Peyer's patch (tissue), 4 donors: ENCODE measurements around the gene NUP62. TPM values are rescaled to one million over a fixed set of nuclear protein-coding genes. Genes with fewer than 3 reads are reported as not detected.

Source experiments
- DNase-seq, 3 donors: peaks; one replicate each; pipeline ENCODE4 v3.0.0-alpha.2; 2017 to 2019
- H3K27ac ChIP-seq, 4 donors: fragments of 200-600 bp; sonication (generic); one replicate each; pipeline ENCODE4 v1.5.1; 2016 to 2019
- H3K27me3 ChIP-seq, 2 donors: fragments of 200-600 bp; sonication (generic); one replicate each; pipeline ENCODE4 v1.5.1; 2019
- H3K36me3 ChIP-seq, 3 donors: fragments of 200-600 bp; sonication (generic); one replicate each; pipeline ENCODE4 v1.5.1; 2016 to 2019
- H3K4me1 ChIP-seq, 4 donors: fragments of 200-600 bp; sonication (generic); one replicate each; pipeline ENCODE4 v1.5.1; 2016 to 2019
- H3K4me3 ChIP-seq, 4 donors: fragments of 200-600 bp; sonication (generic); 1 replicate in 3 of 4; 2 replicates in 1 of 4; pipeline ENCODE4 v1.5.1; 2016 to 2019; ENCODE audit warnings: mild to moderate bottlenecking in 1 of 4
- H3K9me3 ChIP-seq, 4 donors: fragments of 200-600 bp; sonication (generic); one replicate each; pipeline ENCODE4 v1.5.1; 2016 to 2019; ENCODE audit warnings: mild to moderate bottlenecking in 1 of 4
- POLR2A ChIP-seq, 2 donors: fragments of 450-650 bp; IDR thresholded peaks; one replicate each; pipeline ENCODE4 v1.5.1; 2017; ENCODE audit warnings: antibody characterized with exemption in 2 of 2, mild to moderate bottlenecking in 2 of 2, moderate library complexity in 2 of 2
- total RNA-seq, 4 donors: library from RNA; depleted of rRNA; stranded (reverse); fragments of >200 nt; gene quantifications; one replicate each; pipeline ENCODE4 v1.1.0, GENCODE V29; 2016
- TF ChIP-seq, protein P1 (sequence below), 6 experiments: fragments of 450-650 bp in 4 of 6; fragments of 200-600 bp in 2 of 6; sonication (generic) in 1 of 6; IDR thresholded peaks; one replicate each; pipeline ENCODE4 v1.5.1; 2017 to 2019; ENCODE audit warnings: antibody characterized with exemption in 6 of 6, mild to moderate bottlenecking in 3 of 6, moderate library complexity in 1 of 6

The NUP62 gene
- total RNA-seq, 4 donors from 2014 or later, result 40.0 to 54.5 (median 46.0) TPM

DNA sequence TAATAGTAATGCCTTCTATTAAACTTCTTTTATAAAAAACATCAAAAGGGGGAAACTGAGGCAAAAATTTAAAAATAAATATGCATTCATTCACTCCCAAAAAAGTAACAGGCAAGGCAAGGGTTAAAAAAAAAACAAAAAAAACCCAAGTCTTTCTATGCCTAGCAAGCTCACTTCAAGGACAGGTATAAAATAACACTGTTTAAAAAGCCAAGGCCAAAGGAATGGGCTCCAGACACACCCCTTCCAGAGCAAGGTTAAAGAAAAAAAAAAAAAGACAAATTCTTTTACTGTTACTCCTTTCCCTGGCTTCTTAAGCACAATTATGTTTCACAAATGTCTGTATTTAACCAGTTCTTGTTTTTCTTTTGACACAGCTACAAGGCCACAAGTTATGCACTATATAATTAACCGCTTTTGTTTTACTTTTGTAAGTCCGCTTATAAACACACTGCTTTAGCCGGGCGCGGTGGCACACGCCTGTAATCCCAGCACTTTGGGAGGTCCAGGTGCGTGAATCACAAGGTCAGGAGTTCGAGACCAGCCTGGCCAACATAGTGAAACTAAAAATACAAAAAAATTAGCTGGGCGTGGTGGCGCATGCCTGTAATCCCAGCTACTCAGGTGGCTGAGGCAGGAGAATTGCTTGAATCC is 28.1 kb upstream of the NUP62 start:
- no peak for DNase-seq
- no peaks in the 10 kb centered on the region for H3K27me3 ChIP-seq
- H3K36me3 ChIP-seq, result no peaks in the 10 kb centered on the region
- no peaks in the 10 kb centered on the region for H3K9me3 ChIP-seq
- TF ChIP-seq, protein P1, sequence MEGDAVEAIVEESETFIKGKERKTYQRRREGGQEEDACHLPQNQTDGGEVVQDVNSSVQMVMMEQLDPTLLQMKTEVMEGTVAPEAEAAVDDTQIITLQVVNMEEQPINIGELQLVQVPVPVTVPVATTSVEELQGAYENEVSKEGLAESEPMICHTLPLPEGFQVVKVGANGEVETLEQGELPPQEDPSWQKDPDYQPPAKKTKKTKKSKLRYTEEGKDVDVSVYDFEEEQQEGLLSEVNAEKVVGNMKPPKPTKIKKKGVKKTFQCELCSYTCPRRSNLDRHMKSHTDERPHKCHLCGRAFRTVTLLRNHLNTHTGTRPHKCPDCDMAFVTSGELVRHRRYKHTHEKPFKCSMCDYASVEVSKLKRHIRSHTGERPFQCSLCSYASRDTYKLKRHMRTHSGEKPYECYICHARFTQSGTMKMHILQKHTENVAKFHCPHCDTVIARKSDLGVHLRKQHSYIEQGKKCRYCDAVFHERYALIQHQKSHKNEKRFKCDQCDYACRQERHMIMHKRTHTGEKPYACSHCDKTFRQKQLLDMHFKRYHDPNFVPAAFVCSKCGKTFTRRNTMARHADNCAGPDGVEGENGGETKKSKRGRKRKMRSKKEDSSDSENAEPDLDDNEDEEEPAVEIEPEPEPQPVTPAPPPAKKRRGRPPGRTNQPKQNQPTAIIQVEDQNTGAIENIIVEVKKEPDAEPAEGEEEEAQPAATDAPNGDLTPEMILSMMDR (IDR thresholded peaks at IDR 0.05), result no peak
- no peak for TF ChIP-seq POLR2A (IDR thresholded peaks at IDR 0.05)
- no peak overlapping the region for H3K27ac ChIP-seq
- no peak overlapping the region for H3K4me3 ChIP-seq
- H3K4me1 ChIP-seq, result peaks cover 0 to 8% (median 0%) of the 10 kb centered on the region in 4 donors

DNA sequence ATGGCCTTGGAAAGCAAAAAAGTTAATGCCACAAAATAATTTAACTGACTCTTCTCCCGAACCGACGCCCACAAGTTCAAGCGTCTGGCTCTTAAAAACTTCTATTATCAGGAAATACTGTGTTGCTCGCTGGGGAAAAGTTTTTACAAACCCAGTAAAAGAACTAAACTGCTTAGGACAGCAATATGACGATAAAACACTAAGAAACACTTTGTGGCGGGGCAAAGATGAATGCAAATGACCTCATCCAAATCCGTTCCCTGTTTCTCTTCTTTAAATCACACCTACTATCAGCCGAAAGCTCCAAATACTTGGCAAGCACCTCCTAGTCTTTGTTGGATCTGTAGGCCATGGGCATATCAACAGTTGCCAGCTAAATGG is 26.8 kb upstream of the NUP62 start:
- DNase-seq, result no peak
- peaks cover 0 to 8% (median 0%) of the 10 kb centered on the region in 4 donors for H3K4me1 ChIP-seq
- H3K27ac ChIP-seq, result no peak overlapping the region
- no peaks in the 10 kb centered on the region for H3K36me3 ChIP-seq
- H3K4me3 ChIP-seq, result no peak overlapping the region
- no peaks in the 10 kb centered on the region for H3K9me3 ChIP-seq
- no peaks in the 10 kb centered on the region for H3K27me3 ChIP-seq
- TF ChIP-seq, protein P1 (IDR thresholded peaks at IDR 0.05), result no peak
- TF ChIP-seq POLR2A (IDR thresholded peaks at IDR 0.05), result no peak

DNA sequence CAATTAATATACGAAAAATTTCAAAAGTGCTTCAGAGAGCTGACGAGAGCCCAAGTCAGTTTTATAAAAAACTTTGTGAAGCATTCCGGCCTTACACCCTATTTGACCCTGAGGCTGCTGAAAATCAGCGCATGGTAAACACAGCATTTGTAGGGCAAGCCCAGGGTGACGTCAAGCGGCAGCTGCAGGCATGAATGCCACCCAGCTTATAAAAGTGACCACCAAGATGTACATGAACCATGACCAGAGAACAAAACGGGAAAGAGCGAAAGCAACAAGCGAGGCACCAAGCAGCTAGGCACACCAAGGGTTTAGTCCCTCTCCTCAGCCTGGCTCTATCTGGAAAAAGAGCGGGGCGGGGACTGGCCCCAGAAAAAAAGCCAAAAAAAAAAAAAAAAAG is 25.6 kb upstream of the NUP62 start:
- Histone ChIP-seq H3K36me3 (no peaks in the 10 kb centered on the region), H3K9me3 (no peaks in the 10 kb centered on the region), H3K4me3 (no peak overlapping the region), H3K27ac (no peak overlapping the region), H3K27me3 (no peaks in the 10 kb centered on the region), H3K4me1 (peaks cover 0 to 8% (median 0%) of the 10 kb centered on the region in 4 donors)
- no peak for DNase-seq
- TF ChIP-seq, protein P1 (IDR thresholded peaks at IDR 0.05), result no peak
- no peak for TF ChIP-seq POLR2A (IDR thresholded peaks at IDR 0.05)

DNA sequence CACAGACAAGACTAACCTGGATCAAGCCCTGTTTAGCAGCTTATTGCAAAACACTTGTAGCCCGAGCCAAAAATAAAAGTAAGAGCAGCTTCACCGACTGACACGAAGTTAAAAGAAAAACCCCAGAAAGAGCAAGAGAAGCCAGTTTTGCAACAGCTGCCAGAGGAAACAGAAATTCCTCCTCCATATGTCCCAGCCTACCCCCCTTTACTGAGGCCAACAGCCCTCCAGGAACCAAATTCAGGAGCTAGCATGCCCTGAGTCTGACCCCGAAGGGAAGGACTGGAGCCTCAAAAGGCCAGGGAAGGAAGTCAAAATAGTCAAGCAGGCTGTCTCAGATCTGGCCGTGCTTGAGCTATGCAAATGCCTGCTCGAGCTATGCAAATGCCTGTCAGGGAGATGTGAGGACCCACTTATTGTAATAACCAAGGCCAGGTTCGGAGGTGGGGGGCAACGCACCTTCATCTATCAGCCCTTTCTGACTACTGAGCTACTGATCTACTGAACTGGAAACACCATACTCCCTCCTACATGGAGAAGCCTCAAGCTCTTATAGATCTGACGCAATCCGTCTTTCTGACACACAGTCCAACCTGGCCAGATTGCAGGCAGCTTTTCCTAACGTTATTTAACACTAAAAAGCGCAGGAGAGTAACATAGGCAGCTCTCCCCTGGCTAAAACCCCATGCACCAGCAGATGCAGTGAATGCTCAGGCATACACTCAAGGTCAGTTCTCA is 25.0 kb upstream of the NUP62 start:
- Histone ChIP-seq H3K9me3 (no peaks in the 10 kb centered on the region), H3K4me3 (no peak overlapping the region), H3K27me3 (no peaks in the 10 kb centered on the region), H3K4me1 (peaks cover 0 to 8% (median 0%) of the 10 kb centered on the region in 4 donors), H3K27ac (no peak overlapping the region), H3K36me3 (no peaks in the 10 kb centered on the region)
- TF ChIP-seq, protein P1 (IDR thresholded peaks at IDR 0.05), result no peak
- TF ChIP-seq POLR2A (IDR thresholded peaks at IDR 0.05), result no peak
- no peak for DNase-seq

DNA sequence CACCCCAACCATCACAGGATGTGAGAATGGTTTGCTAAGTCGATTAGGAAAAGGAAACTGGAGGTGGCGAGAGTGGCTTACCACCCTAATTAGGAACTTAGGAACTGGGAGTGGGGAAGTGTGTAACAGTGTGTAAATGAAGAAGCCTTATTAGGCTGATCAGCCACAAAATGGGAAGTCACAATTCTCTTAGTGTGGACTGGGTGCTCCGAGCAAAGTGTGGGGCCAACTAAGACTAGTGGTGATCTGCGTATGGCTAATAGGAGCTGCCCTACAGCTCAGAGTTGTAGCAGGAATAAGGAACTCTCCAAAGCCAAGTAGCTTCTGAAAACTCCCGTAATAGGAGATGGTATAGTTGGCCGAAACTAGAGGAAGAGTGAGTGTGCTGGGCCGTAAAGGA is 24.1 kb upstream of the NUP62 start:
- H3K9me3 ChIP-seq, result no peaks in the 10 kb centered on the region
- DNase-seq, result no peak
- H3K4me3 ChIP-seq, result no peak overlapping the region
- H3K4me1 ChIP-seq, result peaks cover 0 to 8% (median 0%) of the 10 kb centered on the region in 4 donors
- no peak overlapping the region for H3K27ac ChIP-seq
- no peaks in the 10 kb centered on the region for H3K36me3 ChIP-seq
- no peak for TF ChIP-seq POLR2A (IDR thresholded peaks at IDR 0.05)
- TF ChIP-seq, protein P1 (IDR thresholded peaks at IDR 0.05), result no peak
- H3K27me3 ChIP-seq, result no peaks in the 10 kb centered on the region
